ENCODE measurements around the gene GALNT1. TPM values are rescaled to one million over a fixed set of nuclear protein-coding genes. Genes with fewer than 3 reads are reported as not detected.

Gene GALNT1
- total and polyA plus RNA-seq, 7 donors = 23.7 to 70.3 (median 52.3) TPM

DNA sequence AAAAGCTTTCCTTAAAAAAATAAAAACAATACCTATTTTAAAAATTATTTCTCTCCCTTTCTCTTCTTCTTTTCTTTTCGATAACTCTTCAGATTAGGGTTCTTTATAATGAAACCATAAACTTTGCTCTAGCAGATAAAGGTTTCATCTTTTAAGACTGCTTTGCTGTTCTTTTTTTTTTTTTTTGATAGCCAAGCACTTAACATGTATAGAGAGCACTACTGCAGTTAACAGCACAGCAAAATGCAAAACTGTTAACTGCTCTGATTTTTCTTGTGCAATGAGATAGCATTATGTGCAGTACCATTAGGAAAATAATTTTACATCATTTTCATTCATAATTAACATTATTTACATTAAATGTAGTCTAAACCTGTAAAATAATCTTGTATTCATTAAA lies 36.3 kb downstream of the GALNT1 start:
- Histone ChIP-seq H3K36me3 (ENCODE audit: insufficient read depth in 1 of 2, low read depth in 1 of 2) (no peaks in the 10 kb centered on the region), H3K9me3 (no peaks in the 10 kb centered on the region), H3K4me3 (no peak overlapping the region), H3K27me3 (ENCODE audit: insufficient read depth in 3 of 3, low read length in 2 of 3) (no peaks in the 10 kb centered on the region), H3K4me1 (peaks cover 70% of the 10 kb centered on the region), H3K27ac (no peak overlapping the region)
- WGBS, 3 donors = 88 to 95% (median 90%) methylated on average over 1 of the region's 1 CpG
- DNase-seq (no peak), ATAC-seq (no peak)
- intact Hi-C loops (cut with DNase I) = no loop called here
- TF ChIP-seq, protein P1, sequence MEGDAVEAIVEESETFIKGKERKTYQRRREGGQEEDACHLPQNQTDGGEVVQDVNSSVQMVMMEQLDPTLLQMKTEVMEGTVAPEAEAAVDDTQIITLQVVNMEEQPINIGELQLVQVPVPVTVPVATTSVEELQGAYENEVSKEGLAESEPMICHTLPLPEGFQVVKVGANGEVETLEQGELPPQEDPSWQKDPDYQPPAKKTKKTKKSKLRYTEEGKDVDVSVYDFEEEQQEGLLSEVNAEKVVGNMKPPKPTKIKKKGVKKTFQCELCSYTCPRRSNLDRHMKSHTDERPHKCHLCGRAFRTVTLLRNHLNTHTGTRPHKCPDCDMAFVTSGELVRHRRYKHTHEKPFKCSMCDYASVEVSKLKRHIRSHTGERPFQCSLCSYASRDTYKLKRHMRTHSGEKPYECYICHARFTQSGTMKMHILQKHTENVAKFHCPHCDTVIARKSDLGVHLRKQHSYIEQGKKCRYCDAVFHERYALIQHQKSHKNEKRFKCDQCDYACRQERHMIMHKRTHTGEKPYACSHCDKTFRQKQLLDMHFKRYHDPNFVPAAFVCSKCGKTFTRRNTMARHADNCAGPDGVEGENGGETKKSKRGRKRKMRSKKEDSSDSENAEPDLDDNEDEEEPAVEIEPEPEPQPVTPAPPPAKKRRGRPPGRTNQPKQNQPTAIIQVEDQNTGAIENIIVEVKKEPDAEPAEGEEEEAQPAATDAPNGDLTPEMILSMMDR (IDR thresholded peaks at IDR 0.05) = no peak

DNA sequence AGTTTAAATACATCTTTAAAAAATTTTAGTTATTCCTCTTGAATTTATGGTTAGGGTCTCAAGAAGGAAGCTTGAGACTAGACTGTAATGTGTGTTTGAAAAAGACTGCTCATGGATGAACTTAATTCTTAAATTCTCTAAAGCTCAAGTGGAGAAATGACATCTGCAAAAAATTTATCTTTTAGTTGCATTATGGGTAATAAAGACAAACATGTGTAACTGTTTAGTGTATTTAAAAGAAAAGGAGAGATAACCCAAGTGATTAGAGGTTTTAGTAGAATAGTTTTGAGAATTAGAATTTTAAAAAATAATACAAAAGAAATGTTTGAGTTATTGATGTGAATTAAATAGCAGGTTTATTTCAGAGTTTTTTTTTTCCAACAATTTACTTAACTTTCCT lies 36.7 kb downstream of the GALNT1 start:
- intact Hi-C loops (cut with DNase I) = no loop called here
- peak overlapping the region; percentile 42 for H3K27ac ChIP-seq

DNA sequence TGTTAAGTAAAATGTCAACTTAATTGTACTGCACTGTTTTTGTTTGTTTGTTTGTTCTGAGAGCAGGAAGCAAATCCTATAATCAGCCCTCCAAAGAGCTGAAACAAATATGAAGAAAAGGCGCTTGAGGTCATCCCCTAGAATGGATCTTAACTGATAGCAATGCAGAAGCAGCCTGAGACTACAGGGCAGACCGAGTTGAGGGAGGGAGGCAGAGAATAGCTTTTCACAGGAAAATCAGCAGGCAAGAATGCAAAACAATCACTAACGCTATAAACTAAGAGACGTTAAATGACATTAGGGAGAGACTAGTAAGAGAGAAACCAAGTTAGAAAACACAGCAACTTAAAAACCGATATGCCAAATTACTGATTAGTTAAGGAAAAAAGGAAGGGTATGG lies 37.2 kb downstream of the GALNT1 start:
- 23 to 31% (median 23%) methylated on average over 5 of the region's 5 CpGs for WGBS, 3 donors
- H3K4me1 ChIP-seq = peaks cover 71% of the 10 kb centered on the region
- DNase-seq (no peak), ATAC-seq (peak in 1 of 4 donors; percentile 43)
- H3K9me3 ChIP-seq = no peaks in the 10 kb centered on the region
- no peaks in the 10 kb centered on the region for H3K36me3 ChIP-seq (ENCODE audit: insufficient read depth in 1 of 2, low read depth in 1 of 2)
- no peaks in the 10 kb centered on the region for H3K27me3 ChIP-seq (ENCODE audit: insufficient read depth in 3 of 3, low read length in 2 of 3)
- H3K27ac ChIP-seq = peak overlapping the region; percentile 42
- TF ChIP-seq, protein P1 (IDR thresholded peaks at IDR 0.05) = no peak
- intact Hi-C loops (cut with DNase I) = no loop called here
- peak overlapping the region; percentile 31 for H3K4me3 ChIP-seq

More for the DNA sequence above, 36.7 kb downstream of the GALNT1 start:
- TF ChIP-seq, protein P1 (IDR thresholded peaks at IDR 0.05) = no peak
- Histone ChIP-seq H3K36me3 (ENCODE audit: insufficient read depth in 1 of 2, low read depth in 1 of 2) (no peaks in the 10 kb centered on the region), H3K9me3 (no peaks in the 10 kb centered on the region), H3K4me3 (peak overlapping the region; percentile 31), H3K4me1 (peaks cover 70% of the 10 kb centered on the region), H3K27me3 (ENCODE audit: insufficient read depth in 3 of 3, low read length in 2 of 3) (no peaks in the 10 kb centered on the region)
- DNase-seq = no peak
- no peak for ATAC-seq

DNA sequence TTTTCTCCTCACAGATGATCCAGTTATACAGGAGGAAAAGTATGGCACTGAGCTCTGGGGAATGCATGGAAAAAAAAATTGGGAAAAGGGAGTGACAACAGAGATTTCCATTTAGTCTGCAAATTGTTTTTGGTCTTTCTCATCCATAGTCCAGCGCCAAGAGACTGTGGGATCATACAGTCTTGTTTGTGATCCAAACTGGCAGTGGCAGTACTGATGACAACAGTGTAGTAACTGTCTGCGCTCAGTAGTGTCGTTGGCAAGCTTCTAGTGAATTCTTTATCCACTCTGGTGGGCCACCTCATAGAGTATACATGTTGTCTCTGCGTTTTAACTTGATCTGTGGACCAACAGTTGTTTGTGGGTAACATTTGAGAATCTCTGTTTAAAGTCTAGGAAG lies 37.9 kb downstream of the GALNT1 start:
- DNase-seq (no peak), ATAC-seq (peak; percentile 80 to 92 (median 89))
- Histone ChIP-seq H3K4me1 (peaks cover 76% of the 10 kb centered on the region), H3K4me3 (no peak overlapping the region), H3K9me3 (no peaks in the 10 kb centered on the region), H3K27me3 (ENCODE audit: insufficient read depth in 3 of 3, low read length in 2 of 3) (no peaks in the 10 kb centered on the region), H3K27ac (peak overlapping the region; percentile 17), H3K36me3 (ENCODE audit: insufficient read depth in 1 of 2, low read depth in 1 of 2) (no peaks in the 10 kb centered on the region)
- intact Hi-C loops (cut with DNase I) = no loop called here
- WGBS, 3 donors = 21 to 30% (median 25%) methylated on average over 4 of the region's 4 CpGs
- TF ChIP-seq, protein P1 (IDR thresholded peaks at IDR 0.05) = no peak

DNA sequence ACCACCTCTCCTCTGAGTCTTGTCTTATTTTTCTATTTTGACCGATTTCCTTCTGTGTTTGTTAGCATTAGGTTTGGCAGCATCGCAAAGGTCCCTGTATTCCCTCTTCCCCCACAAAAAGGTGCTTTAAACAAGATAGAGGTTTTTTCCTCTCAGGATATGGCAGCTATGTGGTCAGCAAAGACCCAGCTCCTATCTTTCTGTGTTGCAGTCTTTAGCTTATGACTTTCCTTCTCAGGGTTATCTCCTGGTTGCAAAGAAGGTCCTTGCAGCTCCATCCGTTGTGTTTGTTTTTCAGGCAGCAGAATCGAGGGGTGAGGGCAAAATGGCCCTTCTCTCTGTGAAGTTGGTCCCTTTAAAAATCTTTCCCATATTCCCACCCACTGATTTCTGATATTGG lies 38.4 kb downstream of the GALNT1 start:
- Histone ChIP-seq H3K27ac (peak overlapping the region; percentile 17), H3K9me3 (no peaks in the 10 kb centered on the region), H3K4me3 (no peak overlapping the region), H3K4me1 (peaks cover 75% of the 10 kb centered on the region), H3K36me3 (ENCODE audit: insufficient read depth in 1 of 2, low read depth in 1 of 2) (no peaks in the 10 kb centered on the region), H3K27me3 (ENCODE audit: insufficient read depth in 3 of 3, low read length in 2 of 3) (no peaks in the 10 kb centered on the region)
- ATAC-seq (no peak), DNase-seq (no peak)
- TF ChIP-seq, protein P1 (IDR thresholded peaks at IDR 0.05) = no peak
- intact Hi-C loops (cut with DNase I) = loop anchor here in 1 of 2 donors (10.0 kb wide), 1 partner anchor 105 kb away; no protein-coding TSS in a partner anchor
- WGBS, 3 donors = 61 to 68% (median 63%) methylated on average over 4 of the region's 4 CpGs

All from psoas muscle (tissue), 8 donors.